DMS53 (cell line): Measurements from ENCODE around the gene OBP2B.
"Not testable (repeated sequence)": the region's sequence is repeated elsewhere in the genome, so short reads cannot be mapped to it uniquely, and the experiment has no call there.

Experiments used
- DNase-seq: peaks from one replicate; lab custom pipeline; 2025; lab: John Stamatoyannopoulos, UW

The OBP2B gene

GRCh38 chr9:133208880-133209300 lies at the start of gene OBP2B:
Gene OBP2B (minus strand): TSS chr9:133209250. CDS start chr9:133209199, 51 bp downstream.
- DNase-seq = not testable (repeated sequence)

- DNase-seq = no peak
Measured at GRCh38 chr9:133258061-133259015, 49.3 kb upstream of the OBP2B start.

GRCh38 chr9:133257465-133257956 lies 48.5 kb upstream of the OBP2B start:
- DNase-seq = no peak

- DNase-seq = no peak
Measured at GRCh38 chr9:133256686-133257091, 47.6 kb upstream of the OBP2B start.

- no peak for DNase-seq
Measured at GRCh38 chr9:133256136-133256461, 47.0 kb upstream of the OBP2B start.

- DNase-seq = no peak
Measured at GRCh38 chr9:133255371-133256135, 46.5 kb upstream of the OBP2B start.

- DNase-seq = no peak
Measured at GRCh38 chr9:133254471-133254870, 45.4 kb upstream of the OBP2B start.

GRCh38 chr9:133253268-133253667 lies 44.2 kb upstream of the OBP2B start:
- DNase-seq = no peak

GRCh38 chr9:133252301-133253020 lies 43.4 kb upstream of the OBP2B start:
- DNase-seq = peak; percentile 34

GRCh38 chr9:133251773-133252172 lies 42.7 kb upstream of the OBP2B start:
- no peak for DNase-seq

- not testable (repeated sequence) for DNase-seq
Measured at GRCh38 chr9:133251221-133251620, 42.2 kb upstream of the OBP2B start.

GRCh38 chr9:133250741-133251170 lies 41.7 kb upstream of the OBP2B start:
- DNase-seq = peak; percentile 92

- no peak for DNase-seq
Measured at GRCh38 chr9:133249337-133249736, 40.3 kb upstream of the OBP2B start.

- no peak for DNase-seq
Measured at GRCh38 chr9:133248726-133249295, 39.8 kb upstream of the OBP2B start.

GRCh38 chr9:133247632-133248031 lies 38.6 kb upstream of the OBP2B start:
- DNase-seq = no peak

GRCh38 chr9:133246991-133247390 lies 37.9 kb upstream of the OBP2B start:
- no peak for DNase-seq

- DNase-seq = no peak
Measured at GRCh38 chr9:133246562-133246961, 37.5 kb upstream of the OBP2B start.

- no peak for DNase-seq
Measured at GRCh38 chr9:133242991-133243390, 33.9 kb upstream of the OBP2B start.

- no peak for DNase-seq
Measured at GRCh38 chr9:133242241-133242640, 33.2 kb upstream of the OBP2B start.

GRCh38 chr9:133239533-133240090 lies 30.6 kb upstream of the OBP2B start:
- DNase-seq = no peak

GRCh38 chr9:133238851-133239532 lies 29.9 kb upstream of the OBP2B start:
- DNase-seq = peak; percentile 77
